Small intestine (tissue), 7 donors: ENCODE measurements around the gene OLIG2. TPM values are rescaled to one million over a fixed set of nuclear protein-coding genes. Genes with fewer than 3 reads are reported as not detected.

Experiments used
- DNase-seq, 2 donors: peaks; one replicate each; pipeline versions ENCODE4 v3.0.0 to v3.0.0-alpha.2; 2013
- FAIRE-seq: peaks from 2 replicates; lab custom pipeline; 2012; peaks lifted over from hg19 to GRCh38; lab: Jason Lieb, UNC
- H3K27ac ChIP-seq, 3 donors: one replicate each; pipeline ENCODE4 v1.5.1; 2013; ENCODE audit warnings: low read length in 2 of 3, mild to moderate bottlenecking in 2 of 3, control low read depth in 1 of 3, inconsistent platforms in 1 of 3, low read depth in 1 of 3, moderate library complexity in 1 of 3
- H3K27me3 ChIP-seq, 3 donors: one replicate each; pipeline ENCODE4 v1.6.1; 2013; ENCODE audit warnings: low read length in 3 of 3, inconsistent platforms in 1 of 3; ENCODE audit not compliant: control insufficient read depth in 3 of 3, insufficient read depth in 3 of 3
- H3K36me3 ChIP-seq, 3 donors: one replicate each; pipeline ENCODE4 v1.6.1; 2013; ENCODE audit warnings: low read length in 3 of 3, inconsistent platforms in 1 of 3, low read depth in 1 of 3, mild to moderate bottlenecking in 1 of 3, moderate library complexity in 1 of 3; ENCODE audit not compliant: control insufficient read depth in 3 of 3, insufficient read depth in 2 of 3
- H3K4me1 ChIP-seq, 3 donors: one replicate each; pipeline ENCODE4 v1.6.1; 2013; ENCODE audit warnings: low read length in 2 of 3, inconsistent platforms in 1 of 3, low read depth in 1 of 3, mild to moderate bottlenecking in 1 of 3, moderate library complexity in 1 of 3; ENCODE audit not compliant: control insufficient read depth in 3 of 3, insufficient read depth in 2 of 3
- H3K4me3 ChIP-seq, 3 donors: one replicate each; pipeline ENCODE4 v1.5.1; 2013; ENCODE audit warnings: low read length in 3 of 3, control low read depth in 1 of 3, inconsistent platforms in 1 of 3, low read depth in 1 of 3, mild to moderate bottlenecking in 1 of 3, moderate library complexity in 1 of 3
- H3K9me3 ChIP-seq, 2 donors: one replicate each; pipeline ENCODE4 v1.6.1; 2013; ENCODE audit warnings: low read depth in 1 of 2, low read length in 1 of 2; ENCODE audit not compliant: control insufficient read depth in 2 of 2, insufficient read depth in 1 of 2
- WGBS, 3 donors: extraction: QIAGEN DNeasy Blood & Tissue Kit; methylation state at CpG; one replicate each; pipeline ENCODE4 v1.1.7; 2013; 5-methylcytosine and 5-hydroxymethylcytosine counted together
- polyA plus RNA-seq, 4 donors: library from polyadenylated mRNA; stranded (reverse) in 3 of 4; unstranded in 1 of 4; fragments of 200-250 nt in 3 of 4; fragments of 120-200 nt in 1 of 4; gene quantifications; one replicate each; pipeline versions ENCODE4 v1.2.1 to v1.2.3, GENCODE V29; 2013
- donor health status: healthy with polysubstance abuse.
- donor health status: control.
- donor health status: control.
- donor health status: Bipolar disorder and iron deficiency.
- donor health status: healthy.

OLIG2 gene
- polyA plus RNA-seq, 4 donors = 0.01 TPM; not detected in 3

GRCh38 chr21:33027401-33028286 lies 1.9 kb downstream of the OLIG2 start:
- H3K27me3 ChIP-seq = peaks cover 22 to 95% (median 82%) of the 10 kb centered on the region in 3 donors
- no peaks in the 10 kb centered on the region for H3K36me3 ChIP-seq
- no peaks in the 10 kb centered on the region for H3K4me1 ChIP-seq
- no peak for DNase-seq
- no peaks in the 10 kb centered on the region for H3K9me3 ChIP-seq
- no peak overlapping the region for H3K4me3 ChIP-seq
- WGBS, 3 donors = 3 to 10% (median 7%) methylated on average over 58 to 85 of the region's 85 CpGs
- no peak for FAIRE-seq
- H3K27ac ChIP-seq = no peak overlapping the region

- Histone ChIP-seq H3K9me3 (no peaks in the 10 kb centered on the region), H3K27me3 (peaks cover 24 to 93% (median 78%) of the 10 kb centered on the region in 3 donors), H3K27ac (no peak overlapping the region), H3K4me1 (no peaks in the 10 kb centered on the region), H3K36me3 (no peaks in the 10 kb centered on the region), H3K4me3 (no peak overlapping the region)
- 3 to 4% (median 3%) methylated on average over 9 to 15 of the region's 15 CpGs for WGBS, 3 donors
- no peak for FAIRE-seq
- DNase-seq = no peak
Measured at GRCh38 chr21:33028287-33028670, 2.5 kb downstream of the OLIG2 start.

GRCh38 chr21:33028773-33029384 lies 3.1 kb downstream of the OLIG2 start:
- H3K4me1 ChIP-seq = no peaks in the 10 kb centered on the region
- DNase-seq (no peak), FAIRE-seq (no peak)
- 3 to 7% (median 6%) methylated on average over 28 of the region's 28 CpGs for WGBS, 3 donors
- peaks cover 28 to 93% (median 78%) of the 10 kb centered on the region in 3 donors for H3K27me3 ChIP-seq
- H3K9me3 ChIP-seq = no peaks in the 10 kb centered on the region
- no peaks in the 10 kb centered on the region for H3K36me3 ChIP-seq
- H3K4me3 ChIP-seq = no peak overlapping the region
- no peak overlapping the region for H3K27ac ChIP-seq

- Histone ChIP-seq H3K4me1 (no peaks in the 10 kb centered on the region), H3K27me3 (peaks cover 32 to 93% (median 78%) of the 10 kb centered on the region in 3 donors), H3K9me3 (no peaks in the 10 kb centered on the region), H3K36me3 (no peaks in the 10 kb centered on the region), H3K27ac (no peak overlapping the region), H3K4me3 (no peak overlapping the region)
- no peak for DNase-seq
- WGBS, 3 donors = 12 to 21% (median 14%) methylated on average over 19 of the region's 19 CpGs
- no peak for FAIRE-seq
Measured at GRCh38 chr21:33029385-33029921, 3.7 kb downstream of the OLIG2 start.

- Histone ChIP-seq H3K27ac (no peak overlapping the region), H3K4me3 (no peak overlapping the region), H3K27me3 (peaks cover 30 to 93% (median 76%) of the 10 kb centered on the region in 3 donors), H3K36me3 (no peaks in the 10 kb centered on the region), H3K4me1 (no peaks in the 10 kb centered on the region), H3K9me3 (no peaks in the 10 kb centered on the region)
- DNase-seq = no peak
- FAIRE-seq = no peak
- WGBS, 3 donors = 31 to 39% (median 34%) methylated on average over 10 of the region's 10 CpGs
Measured at GRCh38 chr21:33029975-33030461, 4.3 kb downstream of the OLIG2 start.

- Histone ChIP-seq H3K9me3 (no peaks in the 10 kb centered on the region), H3K4me1 (no peaks in the 10 kb centered on the region), H3K27ac (no peak overlapping the region), H3K4me3 (no peak overlapping the region), H3K36me3 (no peaks in the 10 kb centered on the region), H3K27me3 (peaks cover 28 to 93% (median 71%) of the 10 kb centered on the region in 3 donors)
- FAIRE-seq (no peak), DNase-seq (no peak)
- WGBS, 3 donors = 25 to 45% (median 36%) methylated on average over 6 of the region's 6 CpGs
Measured at GRCh38 chr21:33030633-33031032, 4.9 kb downstream of the OLIG2 start.

- Histone ChIP-seq H3K4me3 (no peak overlapping the region), H3K27ac (no peak overlapping the region), H3K36me3 (no peaks in the 10 kb centered on the region), H3K4me1 (no peaks in the 10 kb centered on the region), H3K9me3 (no peaks in the 10 kb centered on the region), H3K27me3 (peaks cover 27 to 89% (median 64%) of the 10 kb centered on the region in 3 donors)
- DNase-seq (peak; percentile 18 to 62), FAIRE-seq (no peak)
- 17 to 31% (median 30%) methylated on average over 10 of the region's 10 CpGs for WGBS, 3 donors
Measured at GRCh38 chr21:33031152-33031911, 5.6 kb downstream of the OLIG2 start.
